Neural crest cell (in vitro differentiated cells): ENCODE measurements around the gene GGT5. TPM values are rescaled to one million over a fixed set of nuclear protein-coding genes. Genes with fewer than 3 reads are reported as not detected.

Experiments used
- DNase-seq: peaks from one replicate; pipeline ENCODE4 v3.0.0; 2021; ENCODE audit warnings: low read depth, mixed read lengths, low spot score
- H3K27ac Mint-ChIP-seq: one replicate; pipeline ENCODE4 v1.8.0; 2021; ENCODE audit warnings: mild to moderate bottlenecking, mixed read lengths; ENCODE audit not compliant: unreplicated experiment
- H3K27me3 Mint-ChIP-seq: 2 replicates; pipeline ENCODE4 v1.8.0; 2021; ENCODE audit warnings: low read depth, mild to moderate bottlenecking, mixed read lengths
- H3K36me3 Mint-ChIP-seq: 2 replicates; pipeline ENCODE4 v1.8.0; 2021; ENCODE audit warnings: low read depth, mild to moderate bottlenecking, mixed read lengths
- H3K4me1 Mint-ChIP-seq: 2 replicates; pipeline ENCODE4 v1.8.0; 2021; ENCODE audit warnings: mixed read lengths
- H3K4me3 Mint-ChIP-seq: one replicate; pipeline ENCODE4 v1.8.0; 2021; ENCODE audit warnings: mild to moderate bottlenecking, mixed read lengths
- H3K9me3 Mint-ChIP-seq: 2 replicates; pipeline ENCODE4 v1.8.0; 2021; ENCODE audit warnings: mixed read lengths
- CTCF ChIP-seq: fragments of 200-600 bp; sonication (generic); conservative IDR thresholded peaks from 2 replicates; pipeline ENCODE4 v1.5.0; 2021; ENCODE audit warnings: antibody characterized with exemption, mild to moderate bottlenecking
- total RNA-seq: library from RNA; stranded (reverse); gene quantifications from 2 replicates; pipeline ENCODE4 v1.2.1, GENCODE V29; 2021

GGT5 gene
- total RNA-seq, 1 donor from 2014 or later = 0.56 TPM

GRCh38 chr22:24191893-24192292, 53.0 kb downstream of the GGT5 start:
- Mint-ChIP-seq H3K36me3 (no peaks in the 10 kb centered on the region), H3K4me1 (peaks cover 4% of the 10 kb centered on the region)
- TF ChIP-seq CTCF = no peak

GRCh38 chr22:24191381-24191841, 53.5 kb downstream of the GGT5 start:
- Mint-ChIP-seq H3K36me3 (no peaks in the 10 kb centered on the region), H3K27ac (no peak overlapping the region), H3K4me1 (peaks cover 4% of the 10 kb centered on the region), H3K9me3 (no peaks in the 10 kb centered on the region), H3K27me3 (no peaks in the 10 kb centered on the region), H3K4me3 (no peak overlapping the region)
- DNase-seq = no peak
- TF ChIP-seq CTCF = no peak

More at GRCh38 chr22:24191893-24192292, 53.0 kb downstream of the GGT5 start:
- Mint-ChIP-seq H3K27me3 (no peaks in the 10 kb centered on the region), H3K4me3 (no peak overlapping the region), H3K9me3 (no peaks in the 10 kb centered on the region), H3K27ac (no peak overlapping the region)
- DNase-seq = no peak

GRCh38 chr22:24190596-24191208, 54.2 kb downstream of the GGT5 start:
- H3K36me3 Mint-ChIP-seq = no peaks in the 10 kb centered on the region
- DNase-seq = no peak
- no peak overlapping the region for H3K4me3 Mint-ChIP-seq
- no peaks in the 10 kb centered on the region for H3K27me3 Mint-ChIP-seq
- no peak for TF ChIP-seq CTCF
- no peaks in the 10 kb centered on the region for H3K9me3 Mint-ChIP-seq
- peaks cover 4% of the 10 kb centered on the region for H3K4me1 Mint-ChIP-seq
- H3K27ac Mint-ChIP-seq = no peak overlapping the region

GRCh38 chr22:24190159-24190540, 54.7 kb downstream of the GGT5 start:
- H3K36me3 Mint-ChIP-seq = no peaks in the 10 kb centered on the region
- no peak for TF ChIP-seq CTCF
- DNase-seq = no peak
- H3K9me3 Mint-ChIP-seq = no peaks in the 10 kb centered on the region
- peaks cover 4% of the 10 kb centered on the region for H3K4me1 Mint-ChIP-seq
- H3K27ac Mint-ChIP-seq = no peak overlapping the region
- H3K27me3 Mint-ChIP-seq = no peaks in the 10 kb centered on the region
- H3K4me3 Mint-ChIP-seq = no peak overlapping the region

GRCh38 chr22:24189249-24190158, 55.4 kb downstream of the GGT5 start:
- DNase-seq = peak; percentile 65
- no peaks in the 10 kb centered on the region for H3K27me3 Mint-ChIP-seq
- H3K4me3 Mint-ChIP-seq = peak overlapping the region; percentile 24
- TF ChIP-seq CTCF = peak; percentile 81
- H3K4me1 Mint-ChIP-seq = peaks cover 4% of the 10 kb centered on the region
- no peaks in the 10 kb centered on the region for H3K9me3 Mint-ChIP-seq
- H3K27ac Mint-ChIP-seq = peak overlapping the region; percentile 86
- no peaks in the 10 kb centered on the region for H3K36me3 Mint-ChIP-seq
